ENCODE results near the gene P3H4.

Gene P3H4

DNA sequence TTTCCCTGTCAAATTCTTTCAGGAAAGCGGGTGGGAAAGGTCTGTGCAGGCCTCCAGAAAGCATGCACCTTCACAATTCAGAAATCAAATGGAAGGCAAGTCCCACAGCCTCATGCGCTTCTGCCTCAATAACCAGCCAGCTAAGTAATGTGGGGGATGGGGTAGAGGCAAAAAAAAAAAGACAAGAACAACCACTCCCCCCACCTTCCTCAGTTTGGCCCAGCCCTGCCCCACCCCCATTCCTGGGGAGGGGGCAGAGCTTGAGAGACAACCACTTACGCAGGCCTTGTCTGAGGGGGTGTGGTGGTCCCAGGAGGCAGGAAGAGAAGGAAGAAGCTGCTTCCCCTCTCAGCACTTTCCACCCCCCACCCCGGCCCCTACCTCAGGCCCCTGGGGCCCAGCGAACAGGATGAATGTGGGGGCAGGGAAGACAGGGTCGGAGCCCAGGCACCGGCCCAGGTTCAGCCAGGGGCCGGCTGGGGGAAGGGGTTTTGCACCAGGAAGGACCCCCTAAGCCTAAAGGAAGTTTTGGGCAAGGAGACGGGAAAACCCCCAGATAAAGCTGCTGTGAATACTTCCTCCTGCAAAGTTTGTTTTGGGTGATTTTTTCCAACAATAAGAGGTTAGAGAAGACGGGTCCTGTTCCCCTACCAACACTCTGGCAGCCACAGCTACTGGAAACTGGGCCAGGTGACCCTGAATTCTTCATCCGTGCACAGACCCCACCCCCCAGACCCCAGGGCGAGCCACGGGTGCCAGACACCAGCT is 26.5 kb downstream of the P3H4 start:
- no peak for DNase-seq (ENCODE audit: extremely low spot score)
- no peak for TF ChIP-seq L3MBTL2 (conservative IDR thresholded peaks at IDR 0.05)
- no peak for TF ChIP-seq ARNT (IDR thresholded peaks at IDR 0.05)
- TF ChIP-seq CTBP1 (IDR thresholded peaks at IDR 0.05; ENCODE audit: borderline replicate concordance): no peak
- no peak for TF ChIP-seq TARDBP (IDR thresholded peaks at IDR 0.05)
- TF ChIP-seq BHLHE40 (IDR thresholded peaks at IDR 0.05; ENCODE audit: borderline replicate concordance): no peak
- TF ChIP-seq FOXM1 (IDR thresholded peaks at IDR 0.05; ENCODE audit: borderline replicate concordance): no peak
- no peak for TF ChIP-seq HDGF (IDR thresholded peaks at IDR 0.05; ENCODE audit: borderline replicate concordance)
- TF ChIP-seq ZNF384 (IDR thresholded peaks at IDR 0.05): no peak; the same call in 1 of the 2 replicates
- no peak for TF ChIP-seq PKNOX1 (IDR thresholded peaks at IDR 0.05)
- no peak for TF ChIP-seq SUZ12 (IDR thresholded peaks at IDR 0.05)
- no peak for TF ChIP-seq NFRKB (IDR thresholded peaks at IDR 0.05)
- no peak for TF ChIP-seq SP1 (IDR thresholded peaks at IDR 0.05)
- ChIA-PET CTCF (interaction anchor here (0.6 to 3.5 kb wide), 12 partner anchors 8 to 120 kb away, joined by 3 to 32 read pairs (median 9); partner anchors contain the start of gene EIF1), POLR2A (interaction anchor here (0.9 to 4.6 kb wide), 11 partner anchors 10 to 134 kb away, joined by 5 to 46 read pairs (median 12); partner anchors contain the start of genes ACLY, EIF1, FKBP10 and P3H4)

DNA sequence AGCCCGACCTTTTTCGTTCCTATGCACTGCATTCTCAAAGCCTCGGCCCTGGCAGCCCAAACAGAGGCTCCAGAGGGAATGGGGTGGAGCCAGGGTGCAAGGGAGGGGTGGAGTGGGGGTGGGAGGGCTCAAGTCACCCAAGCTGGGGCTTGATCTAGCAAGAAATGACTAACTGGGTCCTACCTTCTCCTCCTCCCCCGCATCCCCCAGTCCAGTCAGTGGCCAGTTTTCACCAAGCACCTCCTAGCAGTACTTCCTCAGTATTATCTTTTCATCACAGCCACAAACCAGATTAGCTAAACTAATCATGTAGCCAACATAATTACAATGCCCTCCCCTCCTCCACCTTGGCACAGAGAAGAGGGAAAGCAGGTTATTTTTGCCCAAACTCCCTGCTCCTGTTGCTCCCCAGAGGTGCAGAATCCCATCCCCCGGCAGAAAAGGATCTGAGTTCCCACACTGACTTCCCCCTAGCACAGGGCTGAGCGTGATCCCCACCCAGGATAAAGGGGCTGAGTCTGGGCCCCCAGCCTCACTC is 27.5 kb downstream of the P3H4 start:
- ChIA-PET CTCF (interaction anchor here (1.3 to 3.5 kb wide), 2 partner anchors 16 to 36 kb away, joined by 3 to 28 read pairs; no protein-coding TSS in a partner anchor), POLR2A (interaction anchor here (2.9 to 4.6 kb wide), 5 partner anchors 9 to 95 kb away, joined by 11 to 46 read pairs (median 40); partner anchors contain the start of genes EIF1, FKBP10 and P3H4)
- TF ChIP-seq BHLHE40 (IDR thresholded peaks at IDR 0.05; ENCODE audit: borderline replicate concordance) (no peak), L3MBTL2 (conservative IDR thresholded peaks at IDR 0.05) (no peak), PKNOX1 (IDR thresholded peaks at IDR 0.05) (no peak), SP1 (IDR thresholded peaks at IDR 0.05) (no peak), SUZ12 (IDR thresholded peaks at IDR 0.05) (no peak), HDGF (IDR thresholded peaks at IDR 0.05; ENCODE audit: borderline replicate concordance) (no peak), FOXK2 (IDR thresholded peaks at IDR 0.05) (no peak), TARDBP (IDR thresholded peaks at IDR 0.05) (no peak), ELF4 (IDR thresholded peaks at IDR 0.05) (no peak), NFRKB (IDR thresholded peaks at IDR 0.05) (no peak), LEF1 (IDR thresholded peaks at IDR 0.05; ENCODE audit: borderline replicate concordance) (no peak), ARNT (IDR thresholded peaks at IDR 0.05) (no peak), ZNF384 (IDR thresholded peaks at IDR 0.05) (no peak), FOXA1 (IDR thresholded peaks at IDR 0.05) (no peak), CTBP1 (IDR thresholded peaks at IDR 0.05; ENCODE audit: borderline replicate concordance) (no peak), FOXM1 (IDR thresholded peaks at IDR 0.05; ENCODE audit: borderline replicate concordance) (no peak)
- DNase-seq (ENCODE audit: extremely low spot score): no peak

GRCh38 chr17:41782142-41782541 is 29.6 kb downstream of the P3H4 start:
- no peak for DNase-seq (ENCODE audit: extremely low spot score)
- CTCF ChIA-PET: interaction anchor here (0.5 to 1.5 kb wide), 2 partner anchors 20 to 86 kb away, joined by 3 read pairs; no protein-coding TSS in a partner anchor
- TF ChIP-seq HDGF (IDR thresholded peaks at IDR 0.05; ENCODE audit: borderline replicate concordance) (no peak), LEF1 (IDR thresholded peaks at IDR 0.05; ENCODE audit: borderline replicate concordance) (no peak), FOXA1 (IDR thresholded peaks at IDR 0.05) (no peak), NFRKB (IDR thresholded peaks at IDR 0.05) (no peak), CTBP1 (IDR thresholded peaks at IDR 0.05; ENCODE audit: borderline replicate concordance) (no peak), SP1 (IDR thresholded peaks at IDR 0.05) (no peak), ELF4 (IDR thresholded peaks at IDR 0.05) (no peak), BHLHE40 (IDR thresholded peaks at IDR 0.05; ENCODE audit: borderline replicate concordance) (no peak), FOXM1 (IDR thresholded peaks at IDR 0.05; ENCODE audit: borderline replicate concordance) (no peak), FOXK2 (IDR thresholded peaks at IDR 0.05) (no peak), TARDBP (IDR thresholded peaks at IDR 0.05) (no peak), SUZ12 (IDR thresholded peaks at IDR 0.05) (no peak), ZNF384 (IDR thresholded peaks at IDR 0.05) (no peak), L3MBTL2 (conservative IDR thresholded peaks at IDR 0.05) (no peak), PKNOX1 (IDR thresholded peaks at IDR 0.05) (no peak), ARNT (IDR thresholded peaks at IDR 0.05) (no peak)
- POLR2A ChIA-PET: interaction anchor here (1.0 to 1.1 kb wide), 2 partner anchors 13 to 48 kb away, joined by 3 to 5 read pairs; partner anchors contain the start of gene HAP1

DNA sequence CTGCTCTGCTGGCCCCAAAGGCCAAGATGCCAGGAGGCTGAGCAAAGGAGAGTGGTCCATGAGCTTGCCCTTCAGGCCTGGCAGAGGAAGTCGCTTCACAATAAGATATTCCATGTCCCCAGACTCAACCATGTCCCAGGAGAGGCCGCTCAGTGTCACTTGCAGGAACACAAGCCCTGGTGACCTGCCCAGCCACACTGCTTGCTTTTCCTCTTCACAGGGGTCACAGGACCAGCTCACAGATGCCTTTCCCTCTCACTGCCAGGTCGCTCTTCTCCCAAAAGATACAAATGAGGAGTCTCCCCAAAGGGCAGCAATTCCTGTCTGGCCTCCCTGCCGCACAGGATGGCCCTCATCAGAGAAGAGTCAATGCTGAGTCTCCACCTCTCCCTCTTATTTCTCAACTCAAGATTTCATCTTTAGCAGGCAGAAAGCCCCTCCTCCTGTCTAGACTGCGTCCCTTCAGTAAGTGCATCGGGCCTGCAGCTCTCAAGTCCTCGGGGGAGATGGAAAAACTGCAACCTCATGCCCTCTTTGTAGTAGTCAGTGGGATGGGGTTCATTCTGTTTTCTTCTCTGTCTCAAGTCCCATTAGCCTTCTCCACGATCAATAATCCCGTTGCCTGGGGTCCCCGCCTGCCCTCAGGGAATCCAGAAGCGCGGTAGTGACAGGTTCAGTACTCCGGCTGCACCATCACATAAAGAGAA is 30.2 kb downstream of the P3H4 start:
- no peak for DNase-seq (ENCODE audit: extremely low spot score)
- POLR2A ChIA-PET: interaction anchor here (0.7 to 1.1 kb wide), 3 partner anchors 13 to 93 kb away, joined by 3 to 5 read pairs (median 3); partner anchors contain the start of gene HAP1
- TF ChIP-seq FOXM1 (IDR thresholded peaks at IDR 0.05; ENCODE audit: borderline replicate concordance): no peak
- CTCF ChIA-PET: interaction anchor here (0.5 to 1.5 kb wide), 2 partner anchors 20 to 85 kb away, joined by 3 read pairs; no protein-coding TSS in a partner anchor

DNA sequence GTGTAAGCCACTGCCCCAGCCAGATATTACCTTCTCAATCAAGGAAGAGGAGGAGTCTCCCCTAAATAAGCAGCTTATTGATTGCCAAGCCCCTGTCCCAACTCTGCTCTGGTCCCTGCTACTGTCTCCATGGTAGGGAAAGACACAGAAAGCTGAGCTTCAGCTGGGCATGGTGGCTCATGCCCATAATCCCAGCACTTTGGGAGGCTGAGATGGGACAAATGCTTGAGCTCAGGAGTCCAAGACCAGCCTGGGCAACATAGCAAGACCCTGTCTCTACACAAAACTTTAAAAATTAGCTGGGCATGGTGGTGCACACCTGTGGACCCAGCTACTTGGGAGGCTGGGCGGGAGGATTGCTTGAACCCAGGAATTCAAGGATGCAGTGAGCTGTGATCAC is 31.8 kb downstream of the P3H4 start:
- TF ChIP-seq PKNOX1 (IDR thresholded peaks at IDR 0.05): no peak
- no peak for TF ChIP-seq NFRKB (IDR thresholded peaks at IDR 0.05)
- no peak for TF ChIP-seq TARDBP (IDR thresholded peaks at IDR 0.05)
- no peak for TF ChIP-seq SUZ12 (IDR thresholded peaks at IDR 0.05)
- no peak for TF ChIP-seq L3MBTL2 (conservative IDR thresholded peaks at IDR 0.05)
- no peak for TF ChIP-seq CTBP1 (IDR thresholded peaks at IDR 0.05; ENCODE audit: borderline replicate concordance)
- no peak for TF ChIP-seq FOXM1 (IDR thresholded peaks at IDR 0.05; ENCODE audit: borderline replicate concordance)
- TF ChIP-seq ZNF384 (IDR thresholded peaks at IDR 0.05): no peak
- TF ChIP-seq BHLHE40 (IDR thresholded peaks at IDR 0.05; ENCODE audit: borderline replicate concordance): no peak
- no peak for TF ChIP-seq ELF4 (IDR thresholded peaks at IDR 0.05)
- no peak for TF ChIP-seq FOXK2 (IDR thresholded peaks at IDR 0.05)
- no peak for TF ChIP-seq SP1 (IDR thresholded peaks at IDR 0.05)
- no peak for TF ChIP-seq ARNT (IDR thresholded peaks at IDR 0.05)
- no peak for TF ChIP-seq HDGF (IDR thresholded peaks at IDR 0.05; ENCODE audit: borderline replicate concordance)
- DNase-seq (ENCODE audit: extremely low spot score): no peak
- ChIA-PET CTCF (no interaction called here), POLR2A (interaction anchor here (0.6 to 1.6 kb wide), 2 partner anchors 13 to 92 kb away, joined by 3 to 4 read pairs; no protein-coding TSS in a partner anchor)

All from HEK293T (cell line).